ENCODE results near the gene REEP3.

- TF ChIP-seq CTCF (IDR thresholded peaks at IDR 0.05; ENCODE audit: borderline replicate concordance, extremely low read depth, low read length, poor library complexity, severe bottlenecking): no peak
- TF ChIP-seq EZH2 (IDR thresholded peaks at IDR 0.05; ENCODE audit: borderline replicate concordance, low read depth, low read length, severe bottlenecking): no peak
These were observed 152.0 kb downstream of the REEP3 start for GRCh38 chr10:63673246-63673645.

Data from DND-41 (cell line).